GM21529 (cell line): ENCODE measurements around the gene MCRS1.
"Not testable (repeated sequence)": the region's sequence is repeated elsewhere in the genome, so short reads cannot be mapped to it uniquely, and the experiment has no call there.

Experiments
- ATAC-seq: cut with Tn5 transposase; IDR thresholded peaks from one replicate; pipeline ENCODE4 v1.9.1; 2021; ENCODE audit not compliant: unreplicated experiment

MCRS1 gene

GRCh38 chr12:49567611-49568441 is at the start of gene MCRS1:
MCRS1 (minus strand) TSS chr12:49568142; CDS start chr12:49566731, 1,411 bp downstream.
- ATAC-seq: peak; percentile 84

GRCh38 chr12:49616533-49617219 is 48.7 kb upstream of the MCRS1 start:
- no peak for ATAC-seq

- no peak for ATAC-seq
Measured at GRCh38 chr12:49615725-49616124, 47.8 kb upstream of the MCRS1 start.

- ATAC-seq: no peak
Measured at GRCh38 chr12:49612210-49612609, 44.3 kb upstream of the MCRS1 start.

- not testable (repeated sequence) for ATAC-seq
Measured at GRCh38 chr12:49610785-49611184, 42.8 kb upstream of the MCRS1 start.

GRCh38 chr12:49609875-49610154 is 41.9 kb upstream of the MCRS1 start:
- no peak for ATAC-seq

- ATAC-seq: no peak
Measured at GRCh38 chr12:49609059-49609874, 41.3 kb upstream of the MCRS1 start.

GRCh38 chr12:49605539-49605938 is 37.6 kb upstream of the MCRS1 start, which contains the start of gene FAM186B:
FAM186B (minus strand) TSS chr12:49605639; CDS start chr12:49605477, 162 bp downstream.
- ATAC-seq: not testable (repeated sequence)

GRCh38 chr12:49604856-49605255 is 36.9 kb upstream of the MCRS1 start:
- no peak for ATAC-seq

- no peak for ATAC-seq
Measured at GRCh38 chr12:49603721-49604120, 35.8 kb upstream of the MCRS1 start.

GRCh38 chr12:49599961-49600360 is 32.0 kb upstream of the MCRS1 start:
- ATAC-seq: no peak

- ATAC-seq: no peak
Measured at GRCh38 chr12:49598527-49598926, 30.6 kb upstream of the MCRS1 start.

- ATAC-seq: no peak
Measured at GRCh38 chr12:49588721-49589516, 21.0 kb upstream of the MCRS1 start.

- ATAC-seq: no peak
Measured at GRCh38 chr12:49588281-49588680, 20.3 kb upstream of the MCRS1 start.

- no peak for ATAC-seq
Measured at GRCh38 chr12:49587174-49587908, 19.4 kb upstream of the MCRS1 start.

GRCh38 chr12:49585477-49586459 is 17.8 kb upstream of the MCRS1 start:
- ATAC-seq: no peak

GRCh38 chr12:49584591-49584990 is 16.6 kb upstream of the MCRS1 start:
- ATAC-seq: no peak

GRCh38 chr12:49583366-49584094 is 15.6 kb upstream of the MCRS1 start:
- ATAC-seq: no peak
